ENCODE results near the gene ZPBP2. TPM values are rescaled to one million over a fixed set of nuclear protein-coding genes. Genes with fewer than 3 reads are reported as not detected.
"Not testable (repeated sequence)": the region's sequence is repeated elsewhere in the genome, so short reads cannot be mapped to it uniquely, and the experiment has no call there.

The ZPBP2 gene
- total RNA-seq, 1 donor from 2014 or later = not detected

- no peak overlapping the region for H3K4me3 ChIP-seq
- TF ChIP-seq CTCF (IDR thresholded peaks at IDR 0.05) = no peak
- no peak for DNase-seq
- H3K27me3 ChIP-seq = peaks cover 5% of the 10 kb centered on the region
- no peaks in the 10 kb centered on the region for H3K9me3 ChIP-seq
- ATAC-seq = no peak
- H3K27ac ChIP-seq = no peak overlapping the region
- no peaks in the 10 kb centered on the region for H3K36me3 ChIP-seq
- H3K4me1 ChIP-seq = no peaks in the 10 kb centered on the region
- intact Hi-C loops (cut with DNase I) = no loop called here
These were observed 22.8 kb upstream of the ZPBP2 start for GRCh38 chr17:39845052-39845846.

- H3K27ac ChIP-seq = no peak overlapping the region
- ATAC-seq (no peak), DNase-seq (no peak)
- H3K4me1 ChIP-seq = no peaks in the 10 kb centered on the region
- H3K27me3 ChIP-seq = peaks cover 5% of the 10 kb centered on the region
- no peak for TF ChIP-seq CTCF (IDR thresholded peaks at IDR 0.05)
- no peaks in the 10 kb centered on the region for H3K9me3 ChIP-seq
- intact Hi-C loops (cut with DNase I) = no loop called here
- H3K36me3 ChIP-seq = no peaks in the 10 kb centered on the region
- H3K4me3 ChIP-seq = no peak overlapping the region
These were observed 21.8 kb upstream of the ZPBP2 start for GRCh38 chr17:39846205-39846604.

- peak; percentile 48 for ATAC-seq
- intact Hi-C loops (cut with DNase I) = no loop called here
These were observed 19.4 kb upstream of the ZPBP2 start for GRCh38 chr17:39848600-39848999.

GRCh38 chr17:39850186-39850585 is 17.8 kb upstream of the ZPBP2 start:
- H3K4me1 ChIP-seq; H3K36me3 ChIP-seq; H3K4me3 ChIP-seq; H3K27me3 ChIP-seq; intact Hi-C loops (cut with DNase I); ATAC-seq; DNase-seq; H3K9me3 ChIP-seq; H3K27ac ChIP-seq: not testable (repeated sequence)

More at GRCh38 chr17:39848600-39848999, 19.4 kb upstream of the ZPBP2 start:
- no peak overlapping the region for H3K27ac ChIP-seq
- no peaks in the 10 kb centered on the region for H3K4me1 ChIP-seq
- H3K4me3 ChIP-seq = no peak overlapping the region
- DNase-seq = no peak
- TF ChIP-seq CTCF (IDR thresholded peaks at IDR 0.05) = no peak
- no peaks in the 10 kb centered on the region for H3K36me3 ChIP-seq
- peaks cover 5% of the 10 kb centered on the region for H3K27me3 ChIP-seq
- H3K9me3 ChIP-seq = no peaks in the 10 kb centered on the region

GRCh38 chr17:39852239-39852638 is 15.8 kb upstream of the ZPBP2 start:
- DNase-seq = no peak

More at GRCh38 chr17:39852239-39852638, 15.8 kb upstream of the ZPBP2 start:
- intact Hi-C loops (cut with DNase I) = no loop called here
- Histone ChIP-seq H3K36me3 (no peaks in the 10 kb centered on the region), H3K9me3 (no peaks in the 10 kb centered on the region), H3K27me3 (peaks cover 5% of the 10 kb centered on the region), H3K4me3 (no peak overlapping the region), H3K27ac (no peak overlapping the region), H3K4me1 (no peaks in the 10 kb centered on the region)
- ATAC-seq = no peak
- TF ChIP-seq CTCF (IDR thresholded peaks at IDR 0.05) = no peak
